ENCODE measurements around the gene PHLPP2. TPM values are rescaled to one million over a fixed set of nuclear protein-coding genes. Genes with fewer than 3 reads are reported as not detected.
A peak's percentile ranks its signal among the peaks of the same experiment; 100 is the strongest.

Gene PHLPP2
- total and polyA plus RNA-seq, 10 of the 15 experiments (the other 5 are each of a cell fraction or from before 2014, with no cell fraction given), result 1.0 to 13.2 (median 7.0) TPM

DNA sequence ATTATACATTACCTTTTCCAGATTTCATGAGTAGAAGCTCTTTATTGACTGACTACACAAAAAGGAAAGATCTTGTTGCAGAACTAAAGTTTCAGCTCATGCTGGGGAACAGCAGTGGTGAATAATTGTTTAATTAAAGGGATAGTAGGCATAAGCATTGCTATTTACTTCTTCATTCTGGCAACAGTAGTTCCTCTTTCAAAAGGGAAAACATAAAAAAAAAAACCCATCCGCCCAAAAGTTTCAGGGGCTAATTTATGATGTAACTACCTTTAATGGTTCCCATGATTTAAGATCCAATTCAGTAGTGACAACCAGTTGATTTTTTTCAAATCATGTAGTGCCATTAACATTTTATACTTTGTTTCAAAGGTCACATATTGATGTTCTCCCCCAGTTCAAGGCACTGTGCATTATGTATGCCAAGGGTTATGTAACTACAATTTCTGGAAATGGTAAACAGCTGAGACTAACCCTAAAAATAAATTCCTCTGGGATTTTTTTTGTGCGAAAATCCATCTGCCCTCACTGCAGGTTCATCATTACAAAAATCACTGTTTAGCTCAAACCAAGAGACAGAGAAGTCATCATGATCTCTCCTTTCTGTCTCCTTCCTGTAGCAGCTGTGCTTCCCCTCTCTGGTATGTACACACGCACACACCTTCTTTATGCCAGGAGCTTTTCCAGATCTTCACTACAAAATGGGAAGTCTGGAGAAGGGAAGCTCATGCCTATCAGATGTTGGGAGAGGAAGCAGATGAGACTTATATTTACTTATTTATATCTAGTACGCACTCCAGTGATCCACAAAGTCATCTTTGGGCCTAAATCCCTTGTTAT is 2.2 kb upstream of the PHLPP2 start:
- Histone ChIP-seq H3K27me3 (replicated peaks in 1 of 2; ENCODE audit: control insufficient read depth in 2 of 2, insufficient read depth in 2 of 2, low read length in 1 of 2) (no peaks in the 10 kb centered on the region), H3K79me2 (ENCODE audit: control insufficient read depth, insufficient read depth, low read length) (peaks cover 5% of the 10 kb centered on the region), H3K36me3 (ENCODE audit: control insufficient read depth in 2 of 2, insufficient read depth in 2 of 2, low read length in 1 of 2) (no peaks in the 10 kb centered on the region; a peak in 1 of 4 replicates), H3K9ac (ENCODE audit: control insufficient read depth, insufficient read depth, low read length) (no peak overlapping the region), H4K20me1 (ENCODE audit: control insufficient read depth, insufficient read depth) (no peaks in the 10 kb centered on the region), H2AFZ (ENCODE audit: control insufficient read depth, low read depth, low read length) (no peak overlapping the region), H3K4me1 (ENCODE audit: control insufficient read depth, insufficient read depth, low read length) (peaks cover 14% of the 10 kb centered on the region), H3K4me3 (no peak overlapping the region), H3K9me3 (replicated peaks; ENCODE audit: control insufficient read depth, insufficient read depth, low read length) (no peaks in the 10 kb centered on the region), H3K27ac (ENCODE audit: control insufficient read depth, insufficient read depth) (no peak overlapping the region), H3K4me2 (ENCODE audit: control insufficient read depth, insufficient read depth) (no peak overlapping the region)
- TF ChIP-seq ZNF384 (IDR thresholded peaks at IDR 0.05; ENCODE audit: borderline replicate concordance, low read depth, low read length), result peak; percentile 34; the same call in 1 of the 2 replicates
- no peak for TF ChIP-seq ZSCAN29 (IDR thresholded peaks at IDR 0.05)
- TF ChIP-seq ATF7 (IDR thresholded peaks at IDR 0.05; ENCODE audit: low read depth), result peak; percentile 40; the same call in 1 of the 2 replicates
- no peak for TF ChIP-seq STAT3 (IDR thresholded peaks at IDR 0.05; ENCODE audit: low read depth, low read length)
- TF ChIP-seq EED (IDR thresholded peaks at IDR 0.05; ENCODE audit: low read depth), result peak; percentile 31; the same call in 1 of the 2 replicates
- TF ChIP-seq, protein P1, sequence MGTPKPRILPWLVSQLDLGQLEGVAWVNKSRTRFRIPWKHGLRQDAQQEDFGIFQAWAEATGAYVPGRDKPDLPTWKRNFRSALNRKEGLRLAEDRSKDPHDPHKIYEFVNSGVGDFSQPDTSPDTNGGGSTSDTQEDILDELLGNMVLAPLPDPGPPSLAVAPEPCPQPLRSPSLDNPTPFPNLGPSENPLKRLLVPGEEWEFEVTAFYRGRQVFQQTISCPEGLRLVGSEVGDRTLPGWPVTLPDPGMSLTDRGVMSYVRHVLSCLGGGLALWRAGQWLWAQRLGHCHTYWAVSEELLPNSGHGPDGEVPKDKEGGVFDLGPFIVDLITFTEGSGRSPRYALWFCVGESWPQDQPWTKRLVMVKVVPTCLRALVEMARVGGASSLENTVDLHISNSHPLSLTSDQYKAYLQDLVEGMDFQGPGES (IDR thresholded peaks at IDR 0.05), result no peak
- ChIA-PET POLR2A (interaction anchor here (1.1 kb wide), 1 partner anchor 8 kb away, joined by 3 read pairs; no protein-coding TSS in a partner anchor), SMC1A (ENCODE audit: uncharacterized antibody, unreplicated experiment) (interaction anchor here (1.4 kb wide), 2 partner anchors 11 to 24 kb away, joined by 3 to 6 read pairs; no protein-coding TSS in a partner anchor), CTCF (interaction anchor here (0.6 to 1.3 kb wide), 3 partner anchors 156 to 235 kb away, joined by 3 to 5 read pairs (median 3); no protein-coding TSS in a partner anchor), RAD21 (ENCODE audit: unreplicated experiment) (no interaction called here)
- ATAC-seq, result no peak
- WGBS (ENCODE audit: insufficient coverage, insufficient replicate concordance, low lambda C conversion rate, missing lambda C conversion rate), result 32% methylated on average over 4 of the region's 4 CpGs
- no peak for DNase-seq (ENCODE audit: low read depth, low spot score)
- intact Hi-C loops (cut with micrococcal nuclease; ENCODE audit: unreplicated experiment) (no loop called here), in situ Hi-C loops (cut with MboI) (no loop called here)
- no peak for FAIRE-seq
- BruUV-seq (replicated peaks), result no TSS peak

Measured in GM12878 (cell line).